GM21825 (cell line): ENCODE results near the gene RAB6A.
"Not testable (repeated sequence)": the region's sequence is repeated elsewhere in the genome, so short reads cannot be mapped to it uniquely, and the experiment has no call there.

Source experiments
- ATAC-seq: cut with Tn5 transposase; IDR thresholded peaks from one replicate; pipeline ENCODE4 v1.9.1; 2021; ENCODE audit warnings: mild to moderate bottlenecking, moderate library complexity; ENCODE audit not compliant: unreplicated experiment

RAB6A gene

GRCh38 chr11:73766763-73767162 lies 5.9 kb upstream of the RAB6A start:
- ATAC-seq, result no peak

GRCh38 chr11:73762732-73763131 lies 1.9 kb upstream of the RAB6A start:
- no peak for ATAC-seq

GRCh38 chr11:73761403-73761945 lies 600 bp upstream of the RAB6A start:
- ATAC-seq, result no peak

- ATAC-seq, result peak; percentile 8
Observed at GRCh38 chr11:73760135-73760678, 667 bp downstream of the RAB6A start.

GRCh38 chr11:73759610-73760134 lies 1.2 kb downstream of the RAB6A start:
- ATAC-seq, result no peak

- ATAC-seq, result no peak
Observed at GRCh38 chr11:73758451-73758850, 2.4 kb downstream of the RAB6A start.

- no peak for ATAC-seq
Observed at GRCh38 chr11:73757598-73757997, 3.3 kb downstream of the RAB6A start.

GRCh38 chr11:73755670-73756069 lies 5.2 kb downstream of the RAB6A start:
- no peak for ATAC-seq

- no peak for ATAC-seq
Observed at GRCh38 chr11:73753938-73754337, 6.9 kb downstream of the RAB6A start.

GRCh38 chr11:73752903-73753302 lies 8.0 kb downstream of the RAB6A start:
- ATAC-seq, result no peak

- no peak for ATAC-seq
Observed at GRCh38 chr11:73752216-73752867, 8.5 kb downstream of the RAB6A start.

GRCh38 chr11:73750862-73751261 lies 10.0 kb downstream of the RAB6A start:
- not testable (repeated sequence) for ATAC-seq

- no peak for ATAC-seq
Observed at GRCh38 chr11:73750228-73750627, 10.6 kb downstream of the RAB6A start.

GRCh38 chr11:73749118-73749517 lies 11.8 kb downstream of the RAB6A start:
- ATAC-seq, result no peak

GRCh38 chr11:73748300-73748699 lies 12.6 kb downstream of the RAB6A start:
- ATAC-seq, result no peak

- ATAC-seq, result no peak
Observed at GRCh38 chr11:73747762-73748161, 13.1 kb downstream of the RAB6A start.

GRCh38 chr11:73746701-73747100 lies 14.2 kb downstream of the RAB6A start:
- ATAC-seq, result no peak

- no peak for ATAC-seq
Observed at GRCh38 chr11:73743045-73743444, 17.8 kb downstream of the RAB6A start.

- not testable (repeated sequence) for ATAC-seq
Observed at GRCh38 chr11:73735959-73736358, 24.9 kb downstream of the RAB6A start.

- no peak for ATAC-seq
Observed at GRCh38 chr11:73734993-73735392, 25.9 kb downstream of the RAB6A start.

GRCh38 chr11:73734011-73734410 lies 26.9 kb downstream of the RAB6A start:
- ATAC-seq, result not testable (repeated sequence)

GRCh38 chr11:73732936-73733335 lies 27.9 kb downstream of the RAB6A start:
- not testable (repeated sequence) for ATAC-seq
